Measurements from ENCODE around the gene C9. TPM values are rescaled to one million over a fixed set of nuclear protein-coding genes. Genes with fewer than 3 reads are reported as not detected.
"Not testable (repeated sequence)": the region's sequence is repeated elsewhere in the genome, so short reads cannot be mapped to it uniquely, and the experiment has no call there.

C9 gene
- polyA plus RNA-seq, 2 of the 4 experiments (the other 2 are of a cell fraction) = 0.03 TPM; not detected in 1

DNA sequence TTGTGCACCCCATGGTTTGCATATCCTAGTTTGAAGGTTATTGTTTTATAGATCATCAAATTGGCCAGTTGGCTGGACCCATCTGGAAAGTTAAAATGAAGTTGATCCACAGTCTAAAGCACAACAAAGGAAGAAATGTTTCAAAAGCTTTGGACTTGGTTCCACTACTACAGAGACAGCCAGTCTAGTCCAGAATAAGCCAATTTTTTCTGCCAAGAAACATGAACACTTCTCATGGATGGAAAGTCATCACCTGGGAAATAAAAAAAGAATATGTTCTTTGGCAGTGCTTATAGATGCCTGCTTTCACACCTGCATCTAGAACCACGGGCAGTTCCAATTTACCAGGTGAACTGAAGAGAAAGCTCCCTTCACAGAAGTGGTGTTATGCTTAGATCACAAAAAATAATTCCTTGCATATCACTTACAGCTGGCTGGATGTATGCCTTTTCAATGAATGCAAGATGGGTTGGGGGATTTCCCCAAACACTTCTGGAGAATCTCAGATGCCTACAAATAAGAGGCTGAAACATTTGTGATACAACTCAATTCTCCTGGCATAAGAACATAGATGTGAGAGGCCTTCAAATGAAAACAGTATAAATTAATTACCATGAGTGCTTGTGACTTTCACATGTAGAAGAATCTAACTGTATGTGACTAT lies 26.9 kb downstream of the C9 start (continued):
- TF ChIP-seq, protein P1, sequence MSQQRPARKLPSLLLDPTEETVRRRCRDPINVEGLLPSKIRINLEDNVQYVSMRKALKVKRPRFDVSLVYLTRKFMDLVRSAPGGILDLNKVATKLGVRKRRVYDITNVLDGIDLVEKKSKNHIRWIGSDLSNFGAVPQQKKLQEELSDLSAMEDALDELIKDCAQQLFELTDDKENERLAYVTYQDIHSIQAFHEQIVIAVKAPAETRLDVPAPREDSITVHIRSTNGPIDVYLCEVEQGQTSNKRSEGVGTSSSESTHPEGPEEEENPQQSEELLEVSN (IDR thresholded peaks at IDR 0.05; ENCODE audit: borderline replicate concordance, low read depth) = no peak

DNA sequence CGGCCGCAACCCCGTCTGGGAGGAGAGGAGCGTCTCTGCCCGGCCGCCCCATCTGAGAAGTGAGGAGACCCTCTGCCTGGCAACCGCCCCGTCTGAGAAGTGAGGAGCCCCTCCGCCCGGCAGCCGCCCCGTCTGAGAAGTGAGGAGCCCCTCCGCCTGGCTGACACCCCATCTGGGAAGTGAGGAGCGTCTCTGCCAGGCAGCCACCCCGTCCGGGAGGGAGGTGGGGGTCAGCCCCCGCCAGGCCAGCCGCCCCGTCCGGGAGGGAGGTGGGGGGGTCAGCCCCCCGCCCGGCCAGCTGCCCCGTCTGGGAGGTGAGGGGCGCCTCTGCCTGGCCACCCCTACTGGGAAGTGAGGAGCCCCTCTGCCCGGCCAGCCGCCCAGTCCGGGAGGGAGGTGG lies 30.0 kb downstream of the C9 start:
- H3K27ac ChIP-seq; H3K4me1 ChIP-seq; H3K9me3 ChIP-seq; H3K4me3 ChIP-seq; H3K4me2 ChIP-seq; POLR2A ChIA-PET; CTCF ChIA-PET; ATAC-seq; DNase-seq (ENCODE audit: low read depth in 1 of 2, low spot score in 1 of 2); FAIRE-seq: not testable (repeated sequence)
- WGBS (ENCODE audit: missing lambda C conversion rate) = 72% methylated on average over 6 of the region's 27 CpGs

DNA sequence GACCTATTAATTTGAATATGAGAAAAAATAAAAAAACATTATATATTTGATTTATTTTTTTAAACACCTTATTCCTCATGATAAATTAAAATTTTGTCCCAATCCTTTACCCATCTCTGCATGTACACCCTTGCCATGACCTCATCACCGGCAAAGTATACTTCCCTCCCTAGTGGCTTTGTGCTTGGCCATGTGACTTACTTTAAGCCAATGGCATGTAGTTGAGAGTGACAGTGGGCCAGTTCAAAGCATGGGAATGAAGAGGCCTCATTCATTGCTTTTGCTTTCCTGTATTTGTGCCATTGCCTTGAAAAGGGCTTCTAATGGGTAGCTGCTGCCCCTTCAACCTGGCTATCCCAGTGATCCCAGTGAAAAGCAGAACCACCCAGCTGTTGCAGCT lies 31.2 kb downstream of the C9 start:
- ATAC-seq = no peak
- H3K4me1 ChIP-seq = no peaks in the 10 kb centered on the region
- H3K9me3 ChIP-seq = no peaks in the 10 kb centered on the region
- FAIRE-seq = no peak
- no peak overlapping the region for H3K27ac ChIP-seq
- POLR2A ChIA-PET = no interaction called here
- H3K4me3 ChIP-seq = no peak overlapping the region
- DNase-seq (ENCODE audit: low read depth in 1 of 2, low spot score in 1 of 2) = no peak
- H3K4me2 ChIP-seq = no peak overlapping the region
- no peak for TF ChIP-seq ESRRA (IDR thresholded peaks at IDR 0.05; ENCODE audit: borderline replicate concordance, low read length)
- no peak for TF ChIP-seq CHD2 (IDR thresholded peaks at IDR 0.05; ENCODE audit: low read length, partially characterized antibody)
- TF ChIP-seq HOXB5 (CRISPR knock-in tag; IDR thresholded peaks at IDR 0.05) = no peak
- TF ChIP-seq HOXB13 (CRISPR knock-in tag; IDR thresholded peaks at IDR 0.05; ENCODE audit: low read depth) = no peak
- no peak for TF ChIP-seq EHMT2 (IDR thresholded peaks at IDR 0.05; ENCODE audit: low read depth)
- TF ChIP-seq EHF (CRISPR knock-in tag; IDR thresholded peaks at IDR 0.05) = no peak
- TF ChIP-seq, protein P2, sequence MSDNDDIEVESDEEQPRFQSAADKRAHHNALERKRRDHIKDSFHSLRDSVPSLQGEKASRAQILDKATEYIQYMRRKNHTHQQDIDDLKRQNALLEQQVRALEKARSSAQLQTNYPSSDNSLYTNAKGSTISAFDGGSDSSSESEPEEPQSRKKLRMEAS (IDR thresholded peaks at IDR 0.05) = no peak
- no peak for TF ChIP-seq KDM1A (IDR thresholded peaks at IDR 0.05; ENCODE audit: low read depth)
- TF ChIP-seq, protein P1 (IDR thresholded peaks at IDR 0.05; ENCODE audit: borderline replicate concordance, low read depth) = no peak
- no peak for TF ChIP-seq SMC3 (IDR thresholded peaks at IDR 0.05)
- no peak for TF ChIP-seq MYC (IDR thresholded peaks at IDR 0.05; ENCODE audit: borderline replicate concordance, low read length)
- no peak for TF ChIP-seq EP300 (IDR thresholded peaks at IDR 0.05)
- no peak for TF ChIP-seq RCOR1 (IDR thresholded peaks at IDR 0.05; ENCODE audit: low read depth, low read length)
- no peak for TF ChIP-seq ZC3H11A (IDR thresholded peaks at IDR 0.05)
- TF ChIP-seq FOSB (CRISPR knock-in tag; IDR thresholded peaks at IDR 0.05) = no peak
- TF ChIP-seq JUNB (IDR thresholded peaks at IDR 0.05) = no peak
- TF ChIP-seq, protein P3, sequence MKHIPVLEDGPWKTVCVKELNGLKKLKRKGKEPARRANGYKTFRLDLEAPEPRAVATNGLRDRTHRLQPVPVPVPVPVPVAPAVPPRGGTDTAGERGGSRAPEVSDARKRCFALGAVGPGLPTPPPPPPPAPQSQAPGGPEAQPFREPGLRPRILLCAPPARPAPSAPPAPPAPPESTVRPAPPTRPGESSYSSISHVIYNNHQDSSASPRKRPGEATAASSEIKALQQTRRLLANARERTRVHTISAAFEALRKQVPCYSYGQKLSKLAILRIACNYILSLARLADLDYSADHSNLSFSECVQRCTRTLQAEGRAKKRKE (CRISPR knock-in tag; IDR thresholded peaks at IDR 0.05; ENCODE audit: low read depth) = no peak
- CTCF ChIA-PET = no interaction called here
- 91% methylated on average over 1 of the region's 1 CpG for WGBS (ENCODE audit: missing lambda C conversion rate)

DNA sequence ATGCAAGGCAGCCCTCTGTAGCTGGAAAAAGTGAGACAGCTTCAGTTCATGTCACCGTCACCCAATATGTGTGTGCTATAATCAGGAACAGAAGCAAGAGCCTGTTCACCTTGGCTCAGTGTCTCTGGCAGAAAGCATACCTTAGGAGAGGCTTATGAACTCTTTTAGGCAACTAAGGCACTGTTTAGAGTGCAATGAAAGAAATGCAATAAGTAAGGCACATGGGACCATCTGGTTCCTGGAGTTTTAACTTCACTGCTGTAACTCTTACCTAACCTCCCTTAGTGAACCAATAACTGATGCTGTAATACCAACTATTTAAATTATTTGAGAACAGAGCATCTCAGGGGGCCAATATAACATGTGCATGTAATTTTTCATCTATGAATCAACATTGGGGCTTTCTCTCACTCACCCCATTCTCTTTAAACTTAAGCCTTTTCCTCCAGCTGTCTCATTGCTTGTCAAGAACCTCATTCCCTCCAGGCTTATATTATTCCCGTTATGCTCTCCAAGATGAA lies 32.4 kb downstream of the C9 start:
- Histone ChIP-seq H3K4me1 (no peaks in the 10 kb centered on the region), H3K4me3 (no peak overlapping the region), H3K27ac (no peak overlapping the region), H3K4me2 (no peak overlapping the region), H3K9me3 (no peaks in the 10 kb centered on the region)
- FAIRE-seq = no peak
- POLR2A ChIA-PET = no interaction called here
- 68% methylated on average over 2 of the region's 2 CpGs for WGBS (ENCODE audit: missing lambda C conversion rate)
- DNase-seq (ENCODE audit: low read depth in 1 of 2, low spot score in 1 of 2) = no peak
- CTCF ChIA-PET = no interaction called here
- TF ChIP-seq, protein P4, sequence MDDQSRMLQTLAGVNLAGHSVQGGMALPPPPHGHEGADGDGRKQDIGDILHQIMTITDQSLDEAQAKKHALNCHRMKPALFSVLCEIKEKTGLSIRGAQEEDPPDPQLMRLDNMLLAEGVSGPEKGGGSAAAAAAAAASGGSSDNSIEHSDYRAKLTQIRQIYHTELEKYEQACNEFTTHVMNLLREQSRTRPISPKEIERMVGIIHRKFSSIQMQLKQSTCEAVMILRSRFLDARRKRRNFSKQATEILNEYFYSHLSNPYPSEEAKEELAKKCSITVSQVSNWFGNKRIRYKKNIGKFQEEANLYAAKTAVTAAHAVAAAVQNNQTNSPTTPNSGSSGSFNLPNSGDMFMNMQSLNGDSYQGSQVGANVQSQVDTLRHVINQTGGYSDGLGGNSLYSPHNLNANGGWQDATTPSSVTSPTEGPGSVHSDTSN (IDR thresholded peaks at IDR 0.05) = no peak
- TF ChIP-seq TFCP2L1 (CRISPR knock-in tag; IDR thresholded peaks at IDR 0.05) (no peak), ZFP36 (IDR thresholded peaks at IDR 0.05; ENCODE audit: borderline replicate concordance, partially characterized antibody) (no peak), MYC (IDR thresholded peaks at IDR 0.05; ENCODE audit: borderline replicate concordance, low read length) (no peak), RAD21 (conservative IDR thresholded peaks at IDR 0.05 in 1 of 2, IDR thresholded peaks at IDR 0.05 in 1 of 2) (no peak), ESRRA (IDR thresholded peaks at IDR 0.05; ENCODE audit: borderline replicate concordance, low read length) (no peak), CHD2 (IDR thresholded peaks at IDR 0.05; ENCODE audit: low read length, partially characterized antibody) (no peak), HOXB13 (CRISPR knock-in tag; IDR thresholded peaks at IDR 0.05; ENCODE audit: low read depth) (no peak), TP53 (CRISPR knock-in tag; IDR thresholded peaks at IDR 0.05) (no peak), RARB (CRISPR knock-in tag; IDR thresholded peaks at IDR 0.05) (no peak)
- TF ChIP-seq, protein P5, sequence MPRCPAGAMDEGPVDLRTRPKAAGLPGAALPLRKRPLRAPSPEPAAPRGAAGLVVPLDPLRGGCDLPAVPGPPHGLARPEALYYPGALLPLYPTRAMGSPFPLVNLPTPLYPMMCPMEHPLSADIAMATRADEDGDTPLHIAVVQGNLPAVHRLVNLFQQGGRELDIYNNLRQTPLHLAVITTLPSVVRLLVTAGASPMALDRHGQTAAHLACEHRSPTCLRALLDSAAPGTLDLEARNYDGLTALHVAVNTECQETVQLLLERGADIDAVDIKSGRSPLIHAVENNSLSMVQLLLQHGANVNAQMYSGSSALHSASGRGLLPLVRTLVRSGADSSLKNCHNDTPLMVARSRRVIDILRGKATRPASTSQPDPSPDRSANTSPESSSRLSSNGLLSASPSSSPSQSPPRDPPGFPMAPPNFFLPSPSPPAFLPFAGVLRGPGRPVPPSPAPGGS (IDR thresholded peaks at IDR 0.05) = no peak
- no peak for ATAC-seq

Measured in A549 (cell line).